GM19455 (cell line): ENCODE measurements around the gene UPF2.
"Not testable (repeated sequence)": the region's sequence is repeated elsewhere in the genome, so short reads cannot be mapped to it uniquely, and the experiment has no call there.

Experiments
- ATAC-seq: cut with Tn5 transposase; IDR thresholded peaks from one replicate; pipeline ENCODE4 v1.9.1; 2021; ENCODE audit not compliant: unreplicated experiment

Gene UPF2

DNA sequence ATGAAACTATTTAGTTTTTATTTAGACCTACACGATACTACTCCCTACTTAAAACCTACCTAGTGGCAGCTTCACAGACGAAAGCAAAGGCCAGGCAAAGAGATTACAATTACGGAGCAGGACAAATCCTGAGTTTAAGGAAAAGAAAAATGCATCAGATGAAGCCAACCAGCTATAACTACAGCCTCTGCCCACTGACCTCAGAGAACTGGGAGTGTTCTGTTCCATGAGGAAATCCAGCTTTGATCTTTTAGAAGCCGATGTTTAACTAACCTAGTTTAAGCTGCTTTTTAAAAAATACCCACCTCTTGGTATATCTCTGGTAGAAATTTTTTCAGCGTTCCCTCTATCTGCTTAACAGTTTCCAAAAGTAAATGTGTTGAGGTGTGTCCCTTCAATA is 3.0 kb upstream of the UPF2 start:
- no peak for ATAC-seq

DNA sequence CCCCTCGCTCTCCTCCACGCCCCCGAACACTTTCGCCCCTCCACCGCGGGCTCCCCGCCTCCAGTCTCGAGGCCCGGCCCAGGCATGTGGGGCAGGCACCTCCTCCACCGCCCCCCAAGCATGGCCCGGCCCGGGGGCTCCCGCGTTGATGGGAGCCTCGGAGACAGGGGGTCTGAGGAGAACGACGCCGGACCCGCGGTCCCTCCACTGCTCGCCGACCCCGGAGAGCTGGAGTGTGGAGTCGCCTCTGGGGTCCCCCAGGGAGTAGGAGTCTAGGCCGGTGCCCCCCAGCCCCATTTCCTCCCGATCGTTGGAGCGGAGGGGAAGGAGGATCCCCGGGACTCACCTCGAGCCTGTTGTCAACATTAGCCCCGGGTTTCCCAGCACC is 206 bp downstream of the UPF2 start:
- ATAC-seq = peak; percentile 9

DNA sequence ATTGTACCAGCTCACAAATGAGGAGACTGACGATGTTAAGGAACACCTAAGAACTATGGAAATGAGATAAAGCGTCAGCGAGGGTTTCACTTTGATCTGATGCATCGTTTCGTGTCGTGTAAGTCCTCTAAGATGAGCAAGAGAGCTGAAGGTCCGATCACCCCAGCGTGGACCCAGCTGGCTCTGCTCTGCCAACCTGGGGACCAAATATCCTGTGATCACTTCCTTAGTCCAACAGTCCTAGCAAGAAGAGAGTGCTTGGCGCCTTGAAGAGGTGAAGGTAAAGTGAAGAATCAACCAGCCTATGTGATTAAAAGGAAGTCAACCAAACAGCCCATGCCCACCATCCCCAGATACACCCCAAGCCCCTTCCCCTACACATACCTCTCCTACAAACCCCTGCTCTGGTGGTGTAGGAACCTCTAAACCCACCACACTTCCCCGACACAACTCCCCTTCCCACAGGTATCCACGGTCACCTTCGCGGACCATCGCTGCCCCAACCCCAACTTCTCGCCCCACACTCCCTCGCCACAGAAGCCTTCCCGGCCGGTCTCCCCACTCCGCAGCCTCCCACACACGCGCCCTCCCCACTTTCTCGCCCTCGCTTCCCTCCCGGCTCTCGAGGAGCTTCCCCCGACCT is 722 bp downstream of the UPF2 start:
- ATAC-seq = peak; percentile 1

GRCh38 chr10:12036073-12036655 is 6.4 kb downstream of the UPF2 start:
- no peak for ATAC-seq

GRCh38 chr10:12031404-12031803 is 11.2 kb downstream of the UPF2 start:
- no peak for ATAC-seq

- peak; percentile 72 for ATAC-seq
Observed at GRCh38 chr10:12027539-12027938, 15.1 kb downstream of the UPF2 start.

- ATAC-seq = no peak
Observed at GRCh38 chr10:12025591-12025990, 17.0 kb downstream of the UPF2 start.

DNA sequence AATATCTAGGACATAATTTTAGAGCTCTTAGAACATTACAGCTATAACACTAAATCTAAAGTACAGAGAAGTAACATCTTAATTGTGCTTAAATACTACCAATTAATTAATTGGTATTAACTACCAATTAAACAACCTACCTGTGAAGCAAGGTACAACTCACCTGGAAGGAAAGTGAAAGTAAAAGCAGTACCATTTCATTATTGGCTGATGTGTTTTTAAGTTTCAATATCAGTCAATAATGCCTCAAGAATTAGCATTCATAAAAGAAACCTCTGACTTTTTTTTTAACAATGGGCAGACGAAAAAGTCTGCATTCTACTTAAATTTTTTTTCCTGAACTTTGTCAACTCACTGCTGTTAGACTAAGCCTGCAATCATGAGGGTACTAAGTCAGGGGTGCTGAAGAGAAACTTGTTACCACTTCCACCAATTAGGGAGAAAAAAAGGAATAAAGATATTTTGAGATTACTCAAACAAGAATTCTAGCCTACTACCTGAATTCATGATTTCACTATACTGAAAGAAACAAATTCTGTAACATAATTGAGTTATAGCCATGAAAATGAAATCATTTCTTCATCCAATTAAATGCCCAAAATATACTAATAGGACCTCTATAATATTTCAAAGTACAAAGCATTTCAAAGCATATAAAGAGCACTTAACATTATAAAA is 19.9 kb downstream of the UPF2 start:
- no peak for ATAC-seq

- no peak for ATAC-seq
Observed at GRCh38 chr10:12020574-12020973, 22.0 kb downstream of the UPF2 start.

GRCh38 chr10:12019283-12019971 is 23.2 kb downstream of the UPF2 start:
- no peak for ATAC-seq

DNA sequence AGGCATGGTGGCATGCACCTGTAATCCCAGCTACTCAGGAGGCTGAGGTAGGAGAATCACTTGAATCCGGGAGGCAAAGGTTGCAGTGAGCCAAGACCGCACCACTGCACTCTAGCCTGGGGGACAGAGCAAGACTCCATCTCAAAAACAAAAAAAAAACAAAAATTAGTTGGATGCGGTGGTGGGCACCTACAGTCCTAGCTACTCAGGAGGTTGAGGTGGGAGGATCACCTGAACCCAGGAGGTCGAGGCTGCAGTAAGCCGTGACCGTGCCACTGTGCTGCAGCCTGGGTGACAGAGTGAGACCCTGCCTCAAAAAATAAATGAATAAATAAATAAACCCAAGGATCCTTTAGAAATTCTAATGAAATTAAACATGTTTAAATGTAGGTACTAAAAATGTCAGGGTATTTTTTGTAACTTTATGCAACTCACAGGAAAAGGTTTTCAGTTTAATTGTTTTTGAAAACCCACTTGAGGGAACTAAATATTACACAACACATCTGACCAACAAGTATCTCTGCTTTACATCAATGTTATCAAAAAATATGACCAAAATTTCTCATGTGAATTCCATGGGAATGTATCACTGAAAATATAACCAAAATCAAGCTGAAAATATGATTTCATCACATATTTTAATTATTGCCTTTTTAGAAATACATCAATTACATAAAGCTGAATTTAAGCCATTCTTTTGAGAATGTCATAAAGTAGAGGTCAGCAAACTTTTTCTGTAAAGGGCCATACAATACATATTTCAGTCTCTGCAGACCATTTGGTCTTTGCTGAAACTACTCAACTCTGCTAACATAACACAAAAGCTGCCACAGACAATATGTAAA is 23.9 kb downstream of the UPF2 start:
- no peak for ATAC-seq

DNA sequence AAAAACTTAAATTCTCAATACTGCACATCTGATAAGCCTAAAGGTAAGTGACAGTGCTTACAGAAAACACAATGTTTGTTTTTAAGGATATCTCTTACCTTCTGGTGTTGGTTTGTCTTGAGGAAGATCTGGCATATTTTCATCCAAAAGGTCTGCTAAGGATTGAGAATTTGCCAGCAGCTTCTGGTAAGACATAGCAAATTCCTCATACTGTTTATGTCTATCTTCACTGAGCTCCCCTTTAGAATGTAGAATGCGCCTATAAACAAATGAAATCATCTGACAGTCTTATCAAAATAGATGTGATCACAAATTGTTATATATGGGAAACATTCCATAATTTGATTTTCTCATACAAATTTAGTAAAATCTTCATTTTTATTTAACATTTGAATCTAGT is 28.7 kb downstream of the UPF2 start:
- ATAC-seq = no peak

GRCh38 chr10:12013391-12013790 is 29.2 kb downstream of the UPF2 start:
- ATAC-seq = not testable (repeated sequence)

DNA sequence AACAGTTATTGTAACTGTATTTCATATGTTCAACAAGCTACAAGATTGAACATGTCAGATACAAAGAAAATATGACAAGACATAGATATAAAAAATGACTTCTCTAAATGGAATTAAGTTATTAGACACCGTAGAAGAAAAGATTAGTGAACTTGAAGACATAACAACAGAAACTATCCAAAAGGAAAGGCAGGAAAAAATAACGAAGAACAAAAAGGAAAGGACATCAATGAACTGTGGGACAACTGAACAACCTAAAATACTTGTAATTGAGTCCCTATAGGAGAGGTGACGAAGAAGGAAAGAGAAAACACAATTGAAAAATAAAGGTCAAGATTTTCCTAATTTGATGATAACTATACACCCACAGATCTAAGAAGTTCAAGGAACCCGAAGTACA is 32.3 kb downstream of the UPF2 start:
- ATAC-seq = no peak

- not testable (repeated sequence) for ATAC-seq
Observed at GRCh38 chr10:12008842-12009241, 33.8 kb downstream of the UPF2 start.

DNA sequence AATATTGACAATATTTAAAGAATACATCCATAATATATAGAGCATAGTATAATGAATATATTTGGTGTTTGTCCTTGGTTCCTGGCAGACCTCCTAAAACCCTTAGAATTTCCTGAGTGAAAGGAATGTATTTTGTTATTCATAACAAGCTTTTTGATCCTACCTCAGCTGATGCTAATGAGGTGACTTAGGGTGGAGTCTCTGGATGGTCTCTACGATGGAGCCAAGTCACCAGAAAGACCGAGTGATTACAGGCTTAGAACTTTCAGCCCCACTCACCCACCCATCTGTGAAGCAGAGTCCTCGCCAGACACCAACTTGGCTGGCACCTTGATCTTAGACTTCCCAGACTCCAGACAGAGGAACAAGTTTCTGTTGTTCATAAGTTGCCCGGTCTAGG is 35.9 kb downstream of the UPF2 start:
- ATAC-seq = no peak

- no peak for ATAC-seq
Observed at GRCh38 chr10:11993834-11994468, 48.7 kb downstream of the UPF2 start.

- no peak for ATAC-seq
Observed at GRCh38 chr10:11988924-11989323, 53.7 kb downstream of the UPF2 start.

- ATAC-seq = no peak
Observed at GRCh38 chr10:11986593-11987216, 55.9 kb downstream of the UPF2 start.

DNA sequence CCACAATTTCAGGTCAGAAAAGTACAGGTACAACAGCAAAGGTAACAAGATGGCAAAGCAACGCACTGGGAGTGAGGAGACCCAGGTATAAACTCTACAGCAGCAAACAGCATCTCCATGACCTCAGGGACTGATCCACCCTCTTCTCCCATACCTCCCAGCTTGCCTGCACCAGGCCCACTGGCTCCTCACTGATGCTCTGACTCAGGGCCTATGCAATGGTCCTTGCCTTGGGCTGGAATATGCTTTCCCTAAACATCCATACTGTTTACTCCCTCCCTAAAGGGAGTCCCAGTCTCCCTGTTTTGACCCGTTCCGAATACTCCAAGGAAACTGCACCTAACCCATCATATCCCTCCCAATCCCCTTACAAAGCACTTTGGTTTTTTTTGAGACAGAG is 60.4 kb downstream of the UPF2 start:
- no peak for ATAC-seq
